Neural cell (in vitro differentiated cells): Measurements from ENCODE around the gene INPP5F.

Experiments used
- CTCF ChIP-seq: fragments of 450-650 bp; IDR thresholded peaks from 2 replicates; pipeline ENCODE4 v1.5.1; 2014; ENCODE audit warnings: antibody characterized with exemption, mild to moderate bottlenecking, moderate library complexity; ENCODE audit not compliant: poor library complexity, severe bottlenecking
- EP300 ChIP-seq: fragments of 450-650 bp; conservative IDR thresholded peaks from 2 replicates; pipeline ENCODE4 v1.6.1; 2014; ENCODE audit warnings: antibody characterized with exemption, mild to moderate bottlenecking, moderate library complexity; ENCODE audit not compliant: poor library complexity, severe bottlenecking
- EZH2 ChIP-seq: fragments of 200-600, 300-800 bp; shearing (Covaris generic), sonication (generic); IDR thresholded peaks from 2 replicates; pipeline ENCODE4 v1.6.1; 2014; ENCODE audit warnings: antibody characterized with exemption, low read length, borderline replicate concordance, mild to moderate bottlenecking; ENCODE audit not compliant: insufficient read depth, poor library complexity, severe bottlenecking
- MXI1 ChIP-seq: fragments of 450-650 bp; conservative IDR thresholded peaks from 2 replicates; pipeline ENCODE4 v1.6.1; 2014; ENCODE audit warnings: antibody characterized with exemption, mild to moderate bottlenecking; ENCODE audit not compliant: poor library complexity, severe bottlenecking
- POLR2AphosphoS5 ChIP-seq: IDR thresholded peaks from 2 replicates; pipeline ENCODE4 v1.6.1; 2012
- RAD21 ChIP-seq: fragments of 450-650 bp; conservative IDR thresholded peaks from 2 replicates; pipeline ENCODE4 v1.6.1; 2014; ENCODE audit warnings: antibody characterized with exemption, mild to moderate bottlenecking, moderate library complexity
- REST ChIP-seq: IDR thresholded peaks from 2 replicates; pipeline ENCODE4 v1.6.1; 2012; ENCODE audit warnings: borderline replicate concordance
- SMC3 ChIP-seq: fragments of 450-650 bp; conservative IDR thresholded peaks from 2 replicates; pipeline ENCODE4 v1.6.1; 2014; ENCODE audit warnings: antibody characterized with exemption, mild to moderate bottlenecking, moderate library complexity; ENCODE audit not compliant: poor library complexity
- TAF1 ChIP-seq: IDR thresholded peaks from 2 replicates; pipeline ENCODE4 v1.6.1; 2012; ENCODE audit warnings: low read depth

DNA sequence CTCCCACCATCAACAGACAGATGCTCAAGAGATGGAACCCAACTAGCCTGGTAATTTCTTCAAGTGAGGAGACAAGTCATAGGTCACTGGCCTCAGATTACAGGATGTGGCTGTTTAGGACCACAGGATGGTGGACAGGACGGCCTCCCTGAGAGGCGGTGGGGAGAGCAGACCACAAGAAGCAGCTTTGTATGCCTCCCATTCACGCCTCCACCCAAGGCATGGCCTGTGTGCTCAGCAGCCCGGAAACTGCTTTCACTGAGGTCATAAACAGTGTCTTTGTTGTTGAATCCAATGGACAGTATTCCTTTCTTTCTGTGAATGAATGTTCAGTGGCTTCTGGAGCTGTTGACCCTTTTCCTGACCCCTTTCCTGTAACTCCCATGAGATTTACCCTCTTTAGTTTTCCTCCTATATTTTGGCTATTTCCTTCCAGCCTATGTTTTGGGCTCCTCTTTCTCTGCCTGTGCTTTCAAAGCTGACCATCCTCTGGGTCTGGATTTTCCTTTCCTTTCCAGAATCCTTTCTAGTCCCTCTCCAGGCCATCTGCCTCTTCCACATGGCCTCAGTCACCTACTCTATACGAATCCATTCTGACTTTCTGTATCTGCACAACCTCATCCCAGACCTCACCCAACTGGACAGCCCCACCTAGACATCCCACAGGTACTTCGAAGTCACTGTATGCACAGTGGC is 32.4 kb upstream of the INPP5F start:
- TF ChIP-seq SMC3 (no peak), CTCF (no peak), EP300 (no peak), RAD21 (no peak), EZH2 (no peak), REST (no peak), POLR2AphosphoS5 (no peak), MXI1 (no peak), TAF1 (no peak)
